GM19043 (cell line): ENCODE measurements around the gene CCSER1.
"Not testable (repeated sequence)": the region's sequence is repeated elsewhere in the genome, so short reads cannot be mapped to it uniquely, and the experiment has no call there.

ENCODE experiments used
- ATAC-seq: cut with Tn5 transposase; IDR thresholded peaks from one replicate; pipeline ENCODE4 v1.9.1; 2021; ENCODE audit warnings: low read depth; ENCODE audit not compliant: unreplicated experiment

CCSER1 gene

GRCh38 chr4:91317434-91317833 is 1190.2 kb downstream of the CCSER1 start:
- ATAC-seq, result no peak

- no peak for ATAC-seq
Measured at GRCh38 chr4:91319556-91320268, 1192.5 kb downstream of the CCSER1 start.

GRCh38 chr4:91322961-91323360 is 1195.8 kb downstream of the CCSER1 start:
- ATAC-seq, result no peak

GRCh38 chr4:91325495-91325894 is 1198.3 kb downstream of the CCSER1 start:
- no peak for ATAC-seq

DNA sequence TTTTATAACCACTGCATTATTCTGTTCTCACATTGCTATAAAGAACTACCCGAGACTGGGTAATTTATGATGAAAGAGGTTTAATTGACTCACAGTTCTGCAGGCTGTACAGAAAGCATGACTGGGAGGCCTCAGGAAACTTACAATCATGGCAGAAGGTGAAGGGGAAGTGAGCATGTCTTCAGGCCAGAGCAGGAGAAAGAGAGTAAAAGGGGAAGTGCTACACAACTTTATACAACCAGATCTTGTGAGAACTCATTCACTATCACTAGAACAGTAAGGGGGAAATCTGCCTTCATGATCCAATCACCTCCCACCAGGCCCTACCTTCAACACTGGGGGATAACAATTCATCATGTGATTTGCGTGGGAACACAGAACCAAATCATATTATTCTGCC is 1199.0 kb downstream of the CCSER1 start:
- ATAC-seq, result not testable (repeated sequence)

DNA sequence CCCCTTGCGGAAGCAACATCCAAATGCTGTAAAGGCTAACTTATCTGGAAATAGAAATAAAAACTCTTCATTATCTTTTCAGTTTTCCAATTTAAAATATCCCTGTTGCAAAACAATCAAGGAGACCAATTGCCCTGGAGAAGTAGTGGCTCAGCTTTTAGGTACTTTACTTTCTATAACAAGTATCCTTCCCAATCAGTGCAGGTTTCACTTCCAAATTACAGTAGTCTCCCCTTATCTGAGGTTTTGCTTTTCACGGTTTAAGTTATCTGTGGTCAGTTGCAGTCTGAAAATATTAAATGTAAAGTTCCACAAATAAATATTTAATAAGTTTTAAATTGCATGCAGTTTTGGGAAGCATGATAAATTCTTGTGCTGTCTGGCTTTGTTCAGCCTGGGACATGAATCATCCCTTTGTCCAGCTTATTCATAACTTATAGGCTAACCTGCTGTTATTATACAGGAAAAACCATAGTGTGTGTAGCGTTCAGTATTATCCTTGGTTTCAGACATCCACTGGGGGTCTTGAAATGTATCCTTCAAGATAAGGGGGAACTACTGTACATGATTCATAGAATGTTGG is 1203.5 kb downstream of the CCSER1 start:
- no peak for ATAC-seq

DNA sequence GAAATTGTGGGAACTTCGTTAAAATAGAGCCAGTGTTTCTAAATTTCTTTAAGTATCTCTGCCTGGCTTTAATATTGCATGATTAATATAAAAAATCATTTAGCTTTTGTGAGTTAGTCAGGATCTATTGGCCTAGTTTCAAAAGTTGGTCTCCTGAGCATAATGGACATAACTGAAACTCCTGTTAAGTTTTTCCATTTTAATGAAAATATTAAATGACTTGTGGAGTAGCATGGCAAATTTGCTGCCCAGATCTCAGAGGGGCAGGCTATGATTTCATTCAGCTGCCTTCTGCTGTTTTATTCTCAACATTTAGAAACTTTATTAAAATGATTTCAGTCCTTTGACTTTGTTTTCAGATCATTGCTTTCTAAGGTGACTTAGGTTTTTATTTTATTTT is 1213.6 kb downstream of the CCSER1 start:
- ATAC-seq, result no peak

GRCh38 chr4:91345632-91346031 is 1218.4 kb downstream of the CCSER1 start:
- ATAC-seq, result no peak

DNA sequence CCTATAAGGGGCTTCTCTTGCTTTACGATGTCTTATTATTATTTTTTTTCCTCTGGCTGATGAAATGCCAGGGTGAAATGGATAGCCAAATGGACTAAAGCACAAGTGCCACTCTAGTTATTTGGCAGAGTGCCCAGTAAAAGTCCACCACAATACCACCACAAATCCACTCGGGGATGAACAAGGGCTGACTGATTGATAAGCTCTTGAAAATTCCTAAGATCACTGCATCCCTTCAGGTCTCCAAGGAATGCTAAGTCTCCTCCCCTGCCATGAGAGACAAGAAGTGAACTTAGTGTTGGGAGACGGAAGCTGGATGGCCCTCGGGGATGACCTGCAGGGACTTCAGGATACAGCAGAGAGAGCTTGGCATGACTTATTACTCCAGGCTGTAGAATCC is 1229.3 kb downstream of the CCSER1 start:
- not testable (repeated sequence) for ATAC-seq

GRCh38 chr4:91358016-91358415 is 1230.8 kb downstream of the CCSER1 start:
- ATAC-seq, result peak; percentile 48

DNA sequence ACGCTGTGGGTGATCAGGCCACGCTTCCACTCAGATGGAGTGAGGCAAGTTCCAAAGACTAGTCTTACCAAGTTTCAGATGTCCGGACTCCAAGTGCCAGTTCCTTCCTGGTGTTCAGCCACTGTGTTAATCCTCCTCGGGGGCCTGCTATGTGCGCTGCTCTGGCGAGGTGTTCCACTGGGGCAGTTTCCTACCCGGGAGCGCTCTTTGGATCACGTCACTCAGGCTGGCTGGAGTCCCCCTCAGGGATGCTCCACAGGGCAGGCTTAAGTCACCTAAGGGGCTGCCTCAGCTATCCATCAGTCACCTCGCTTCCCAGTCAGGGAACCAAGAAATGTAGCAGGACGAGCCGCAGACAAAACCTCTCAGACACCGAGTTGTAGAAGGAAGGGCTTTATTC is 1231.4 kb downstream of the CCSER1 start:
- not testable (repeated sequence) for ATAC-seq

DNA sequence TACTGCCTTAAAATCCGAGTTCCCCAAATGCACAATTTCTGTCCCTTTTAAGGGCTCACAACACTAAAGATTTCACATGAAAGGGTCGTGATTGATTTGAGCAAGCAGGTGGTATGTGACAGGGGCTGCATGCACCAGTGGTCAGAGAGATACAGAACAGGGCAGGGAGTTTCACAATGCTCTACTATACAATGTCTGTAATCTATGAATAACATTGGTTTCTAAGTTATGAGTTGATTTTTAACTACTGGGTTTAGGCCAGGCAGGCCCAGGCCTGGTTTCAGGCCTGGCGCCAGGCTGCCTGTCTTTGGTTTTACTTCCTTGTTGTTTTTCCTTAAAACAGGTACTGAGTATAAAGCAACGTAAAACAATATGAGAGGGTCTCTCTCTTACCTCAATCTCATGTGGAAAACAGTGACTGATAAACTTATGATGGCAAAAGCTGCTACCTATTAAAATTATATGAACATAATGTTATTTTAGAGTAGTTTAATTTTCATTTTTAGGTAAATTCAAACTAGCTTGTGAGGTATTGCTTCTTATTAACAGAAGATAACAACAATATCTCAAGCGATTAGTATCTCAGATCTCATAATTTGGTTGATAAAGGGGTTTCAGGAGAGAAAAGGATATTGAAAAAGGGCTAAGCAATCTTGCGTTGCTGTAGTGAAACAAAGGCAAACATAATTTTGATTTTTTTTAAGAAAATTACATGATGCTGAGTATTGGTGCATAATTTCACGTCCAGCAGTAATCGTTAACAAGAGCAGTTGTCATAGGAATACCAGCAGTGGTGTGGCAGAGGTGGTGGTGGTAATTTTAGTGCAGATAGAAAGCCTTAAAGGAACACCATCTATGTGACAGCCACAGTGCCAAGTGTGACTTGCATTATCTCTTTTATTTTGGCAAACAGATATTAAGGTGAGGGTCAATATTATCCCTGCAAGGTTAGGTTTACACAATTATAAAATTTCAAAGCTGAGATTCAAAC is 1232.1 kb downstream of the CCSER1 start:
- no peak for ATAC-seq

DNA sequence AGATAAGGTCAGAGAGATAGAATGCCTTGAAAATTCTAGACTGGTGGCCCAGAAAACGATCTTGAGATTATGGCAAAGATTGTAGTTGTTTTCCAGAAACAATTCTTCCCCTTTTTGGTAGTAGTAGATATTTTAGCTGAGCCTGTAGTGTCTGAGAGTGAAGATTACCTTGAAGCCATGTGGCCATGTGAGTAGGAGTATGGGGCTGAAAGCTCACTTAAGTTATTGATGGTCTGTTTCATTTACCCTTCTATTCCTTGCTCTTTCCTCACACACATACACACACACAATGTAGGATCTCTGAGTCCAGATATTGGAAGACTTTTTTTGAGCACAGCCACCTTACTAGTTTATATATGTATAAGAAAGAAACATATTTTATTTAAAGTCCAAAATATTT is 1234.9 kb downstream of the CCSER1 start:
- ATAC-seq, result no peak

DNA sequence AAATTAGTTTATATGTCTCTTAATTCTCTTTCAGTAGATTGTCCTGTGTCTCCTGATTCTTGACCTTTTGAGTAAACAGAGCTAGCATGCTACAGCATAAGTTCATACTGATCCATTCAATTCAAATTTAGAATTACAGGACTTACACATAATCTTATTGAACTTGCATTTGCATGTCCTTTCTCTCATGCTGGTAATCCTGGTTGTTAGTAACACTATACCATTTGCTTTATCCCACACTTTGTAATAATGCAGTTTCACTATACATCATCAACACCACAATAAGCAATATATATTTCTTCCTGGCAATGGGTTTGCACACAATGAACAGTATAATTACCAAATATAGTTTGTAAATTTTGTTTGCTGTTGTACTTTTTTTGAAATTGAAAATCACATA is 1239.4 kb downstream of the CCSER1 start:
- no peak for ATAC-seq

DNA sequence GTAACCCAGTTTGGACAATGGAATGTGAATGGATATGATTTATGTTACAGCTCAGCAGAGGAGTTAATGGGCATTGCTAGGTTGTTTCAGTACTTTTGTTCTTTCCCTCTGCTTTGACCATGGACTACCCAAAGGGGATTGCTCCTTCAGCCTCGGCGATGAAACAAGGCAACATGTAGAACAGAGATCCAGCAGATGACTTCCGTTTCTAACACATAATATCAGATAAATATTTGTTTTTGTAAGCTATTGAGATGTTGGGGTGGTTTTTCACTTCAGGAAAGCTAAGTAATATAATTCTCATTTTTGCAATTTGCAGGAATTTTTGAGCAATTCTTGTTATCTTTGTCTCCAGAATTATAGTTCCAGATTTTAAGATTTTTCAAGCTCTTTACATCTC is 1241.9 kb downstream of the CCSER1 start:
- no peak for ATAC-seq

DNA sequence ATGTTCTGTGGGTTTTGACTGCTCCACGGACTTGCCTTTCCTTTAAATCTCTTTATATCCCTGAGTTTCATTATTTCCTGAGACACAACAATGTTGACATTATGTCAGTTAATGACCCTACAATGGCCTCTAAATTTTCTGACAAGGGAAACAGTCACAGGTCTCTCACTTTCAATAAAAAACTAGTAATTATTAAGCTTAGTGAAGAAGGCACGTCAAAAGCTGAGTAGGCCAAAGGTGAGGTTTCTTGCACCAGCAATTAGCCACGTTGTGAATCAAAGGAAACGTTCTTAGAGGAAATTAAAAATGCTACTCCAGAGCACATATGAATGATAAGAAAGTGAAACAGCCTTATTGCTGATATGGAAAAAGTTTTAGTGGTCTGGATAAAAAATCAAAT is 1246.4 kb downstream of the CCSER1 start:
- no peak for ATAC-seq

- ATAC-seq, result not testable (repeated sequence)
Measured at GRCh38 chr4:91405431-91405830, 1278.2 kb downstream of the CCSER1 start.

DNA sequence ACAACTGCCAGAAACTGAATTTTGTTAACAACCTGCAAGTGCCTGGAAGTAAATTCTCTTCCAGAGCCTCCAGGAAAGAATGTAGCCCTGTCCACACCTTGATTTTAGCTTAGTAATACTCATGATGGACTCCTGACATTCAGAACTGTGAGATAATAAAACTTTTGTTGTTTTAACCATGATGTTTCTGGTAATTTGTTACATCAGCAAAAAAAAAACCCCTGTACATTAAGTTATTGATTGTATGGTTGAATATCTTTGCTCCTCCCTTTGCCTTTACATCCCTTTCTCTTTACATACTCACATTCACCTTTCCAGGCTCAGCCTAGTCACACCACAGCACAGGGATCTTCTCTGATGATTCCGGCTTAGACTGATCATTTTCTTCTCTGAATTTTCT is 1294.8 kb downstream of the CCSER1 start:
- ATAC-seq, result no peak

GRCh38 chr4:91426725-91427124 is 1299.5 kb downstream of the CCSER1 start:
- no peak for ATAC-seq

GRCh38 chr4:91427171-91427570 is 1300.0 kb downstream of the CCSER1 start:
- no peak for ATAC-seq

DNA sequence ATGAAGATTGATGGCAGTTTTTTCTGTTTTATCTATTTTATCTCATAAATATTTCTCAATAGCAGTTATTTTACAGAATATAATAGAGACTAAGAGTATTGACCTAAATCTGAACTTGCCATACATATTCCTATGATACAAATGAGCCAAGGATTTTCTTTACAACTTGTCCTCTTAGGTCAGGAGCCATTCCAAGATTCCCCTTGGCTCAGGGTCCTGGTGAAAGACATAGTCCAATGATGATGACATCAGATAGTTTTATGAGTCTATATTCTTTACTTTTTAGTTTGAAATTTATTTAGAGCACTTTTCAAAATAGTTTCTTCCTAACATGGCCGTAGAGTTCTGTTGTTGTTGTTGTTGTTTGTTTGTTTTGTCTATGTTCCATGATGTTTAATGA is 1307.4 kb downstream of the CCSER1 start:
- ATAC-seq, result no peak
